H1 (cell line): Measurements from ENCODE around the gene CACNA1G. TPM values are rescaled to one million over a fixed set of nuclear protein-coding genes. Genes with fewer than 3 reads are reported as not detected.

Experiments used
- CTCF ChIA-PET: fragments of 300-600 bp; sonication (Branson Sonifier 250); formaldehyde crosslinking; loops from one replicate; lab custom pipeline; 2021; ENCODE audit not compliant: partially characterized antibody; lab: Charles Lee
- POLR2A ChIA-PET: fragments of 300-600 bp; sonication (Branson Sonifier 250); formaldehyde crosslinking; loops from one replicate; lab custom pipeline; 2021; ENCODE audit warnings: inconsistent platforms; ENCODE audit not compliant: partially characterized antibody; lab: Charles Lee
- DNase-seq, 2 experiments: peaks; one replicate each; pipeline versions ENCODE4 v3.0.0 to v3.0.0-alpha.2; 2010 to 2022; ENCODE audit warnings: low spot score in 2 of 2, low read depth in 1 of 2, mixed read lengths in 1 of 2
- FAIRE-seq: peaks from 2 replicates; lab custom pipeline; 2011; peaks lifted over from hg19 to GRCh38; lab: Jason Lieb, UNC
- H2AFZ ChIP-seq: 2 replicates; pipeline ENCODE4 v1.8.1; 2012; ENCODE audit warnings: low read length, inconsistent platforms
- H2AK5ac ChIP-seq: 2 replicates; pipeline ENCODE4 v1.6.1; 2013; ENCODE audit warnings: low read depth, low read length
- H2BK120ac ChIP-seq: replicated peaks from 2 replicates; pipeline ENCODE3; 2013; ENCODE audit warnings: low read depth, low read length, inconsistent platforms
- H2BK12ac ChIP-seq: 2 replicates; pipeline ENCODE4 v1.6.1; 2013; ENCODE audit warnings: low read depth, low read length
- H2BK15ac ChIP-seq: 2 replicates; pipeline ENCODE4 v1.6.1; 2013; ENCODE audit warnings: low read length
- H2BK20ac ChIP-seq: 2 replicates; pipeline ENCODE4 v1.6.1; 2013; ENCODE audit warnings: low read length
- H2BK5ac ChIP-seq: 2 replicates; pipeline ENCODE4 v1.6.1; 2013; ENCODE audit warnings: low read depth, low read length
- H3K14ac ChIP-seq: 2 replicates; pipeline ENCODE4 v1.6.1; 2013; ENCODE audit warnings: inconsistent platforms; ENCODE audit not compliant: insufficient read length
- H3K18ac ChIP-seq: 2 replicates; pipeline ENCODE4 v1.6.1; 2013; ENCODE audit warnings: low read length; ENCODE audit errors: extremely low read depth
- H3K23ac ChIP-seq: 2 replicates; pipeline ENCODE4 v1.6.1; 2013; ENCODE audit warnings: inconsistent platforms; ENCODE audit not compliant: insufficient read length
- H3K23me2 ChIP-seq: 2 replicates; pipeline ENCODE4 v1.6.1; 2013; ENCODE audit warnings: low read depth, low read length
- H3K27ac ChIP-seq: 2 replicates; pipeline ENCODE4 v1.6.1; 2011; ENCODE audit warnings: low read depth, low read length, inconsistent platforms
- H3K27me3 ChIP-seq, 4 experiments: replicated peaks in 1 of 4; 1 replicate in 1 of 4; 2 replicates in 3 of 4; pipeline versions ENCODE4 v1.6.1 to v1.8.1; 2011 to 2013; ENCODE audit warnings: low read length in 3 of 4, mild to moderate bottlenecking in 3 of 4, inconsistent platforms in 2 of 4, mixed read lengths in 2 of 4, moderate library complexity in 1 of 4; ENCODE audit not compliant: control insufficient read depth in 3 of 4, insufficient read depth in 3 of 4; ENCODE audit errors: extremely low read depth in 1 of 4
- H3K36me3 ChIP-seq, 4 experiments: 2 replicates each; pipeline versions ENCODE4 v1.6.1 to v1.8.1; 2011 to 2013; ENCODE audit warnings: mild to moderate bottlenecking in 4 of 4, low read length in 3 of 4, moderate library complexity in 2 of 4, control low read depth in 1 of 4, inconsistent platforms in 1 of 4; ENCODE audit not compliant: insufficient read depth in 4 of 4, control insufficient read depth in 2 of 4
- H3K4ac ChIP-seq: replicated peaks from 2 replicates; pipeline ENCODE3; 2013; ENCODE audit warnings: low read length, low read depth, mixed read lengths, inconsistent platforms; ENCODE audit not compliant: insufficient read length
- H3K4me1 ChIP-seq, 4 experiments: replicated peaks in 1 of 4; 1 replicate in 1 of 4; 2 replicates in 3 of 4; pipeline versions ENCODE4 v1.6.1 to v1.8.1; 2011 to 2013; ENCODE audit warnings: low read length in 3 of 4, inconsistent platforms in 2 of 4, mixed read lengths in 1 of 4; ENCODE audit not compliant: insufficient read depth in 4 of 4, control insufficient read depth in 3 of 4
- H3K4me2 ChIP-seq, 2 experiments: 2 replicates each; pipeline versions ENCODE4 v1.6.1 to v1.8.1; 2011 to 2013; ENCODE audit warnings: low read depth in 2 of 2, low read length in 2 of 2, control low read depth in 1 of 2, inconsistent platforms in 1 of 2, mild to moderate bottlenecking in 1 of 2; ENCODE audit not compliant: insufficient read depth in 1 of 2
- H3K4me3 ChIP-seq, 4 experiments: fragments of 200-600, 300-600 bp in 1 of 4; sonication (generic), shearing (Covaris generic), sonication (Bioruptor Twin) in 1 of 4; 2 replicates each; pipeline versions ENCODE4 v1.5.1 to v1.8.1; 2011 to 2016; ENCODE audit warnings: low read length in 4 of 4, low read depth in 3 of 4, control low read depth in 2 of 4, inconsistent platforms in 2 of 4, mild to moderate bottlenecking in 2 of 4, mixed read lengths in 1 of 4, moderate library complexity in 1 of 4; ENCODE audit not compliant: insufficient read depth in 2 of 4; ENCODE audit errors: extremely low read depth in 1 of 4
- H3K56ac ChIP-seq: replicated peaks from 2 replicates; pipeline ENCODE3; 2013; ENCODE audit warnings: low read depth, mild to moderate bottlenecking, mixed read lengths, low read length, inconsistent platforms; ENCODE audit not compliant: insufficient read length
- H3K79me1 ChIP-seq: 2 replicates; pipeline ENCODE4 v1.6.1; 2013; ENCODE audit warnings: low read depth, low read length, control low read depth
- H3K79me2 ChIP-seq, 2 experiments: 2 replicates each; pipeline versions ENCODE4 v1.6.1 to v1.8.1; 2012 to 2013; ENCODE audit warnings: low read length in 2 of 2, mild to moderate bottlenecking in 2 of 2, inconsistent platforms in 1 of 2; ENCODE audit not compliant: insufficient read depth in 2 of 2, control insufficient read depth in 1 of 2
- H3K9ac ChIP-seq, 4 experiments: replicated peaks in 1 of 4; 1 replicate in 1 of 4; 2 replicates in 3 of 4; pipeline versions ENCODE4 v1.6.1 to v1.8.1; 2011 to 2013; ENCODE audit warnings: low read depth in 3 of 4, low read length in 3 of 4, control low read depth in 2 of 4, mild to moderate bottlenecking in 2 of 4, moderate library complexity in 2 of 4, inconsistent platforms in 1 of 4; ENCODE audit errors: extremely low read depth in 1 of 4
- H3K9me3 ChIP-seq, 2 experiments: 2 replicates each; pipeline versions ENCODE4 v1.6.1 to v1.8.1; 2012 to 2013; ENCODE audit warnings: mild to moderate bottlenecking in 2 of 2, moderate library complexity in 2 of 2, control low read depth in 1 of 2, inconsistent platforms in 1 of 2, low read depth in 1 of 2, low read length in 1 of 2, mixed read lengths in 1 of 2; ENCODE audit not compliant: insufficient read depth in 2 of 2
- H4K20me1 ChIP-seq, 2 experiments: replicated peaks in 1 of 2; 2 replicates each; pipeline versions ENCODE3 to v1.8.1; 2011 to 2013; ENCODE audit warnings: inconsistent platforms in 2 of 2, low read length in 2 of 2, mild to moderate bottlenecking in 1 of 2; ENCODE audit not compliant: insufficient read depth in 2 of 2, control insufficient read depth in 1 of 2
- H4K5ac ChIP-seq: 2 replicates; pipeline ENCODE4 v1.6.1; 2013; ENCODE audit warnings: low read length, low read depth, mixed read lengths, inconsistent platforms; ENCODE audit not compliant: insufficient read length
- H4K8ac ChIP-seq: 2 replicates; pipeline ENCODE4 v1.8.0; 2013; ENCODE audit warnings: mild to moderate bottlenecking, moderate library complexity, low read length, inconsistent platforms; ENCODE audit not compliant: insufficient read depth; ENCODE audit errors: extremely low read depth
- H4K91ac ChIP-seq: replicated peaks from 2 replicates; pipeline ENCODE3; 2013; ENCODE audit warnings: low read length, mixed read lengths, inconsistent platforms; ENCODE audit not compliant: insufficient read length
- CHD1 ChIP-seq: IDR thresholded peaks from 2 replicates; pipeline ENCODE4 v1.6.1; 2012; ENCODE audit warnings: low read depth, low read length, improper control_type of control experiment
- CHD2 ChIP-seq: IDR thresholded peaks from 2 replicates; pipeline ENCODE4 v1.6.1; 2012; ENCODE audit warnings: low read length, improper control_type of control experiment
- GTF2F1 ChIP-seq: IDR thresholded peaks from 2 replicates; pipeline ENCODE4 v1.6.1; 2012; ENCODE audit warnings: low read depth, low read length, improper control_type of control experiment, borderline replicate concordance
- HDAC2 ChIP-seq, 2 experiments: fragments of 300-600 bp in 1 of 2; sonication (generic) in 1 of 2; IDR thresholded peaks; 2 replicates each; pipeline ENCODE4 v1.6.1; 2011 to 2012; ENCODE audit warnings: low read depth in 2 of 2, low read length in 2 of 2, mild to moderate bottlenecking in 2 of 2, moderate library complexity in 2 of 2, borderline replicate concordance in 1 of 2, inconsistent platforms in 1 of 2
- RAD21 ChIP-seq, 2 experiments: IDR thresholded peaks in 1 of 2; conservative IDR thresholded peaks in 1 of 2; 2 replicates each; pipeline ENCODE4 v1.6.1; 2011; ENCODE audit warnings: low read depth in 2 of 2, low read length in 2 of 2, improper control_type of control experiment in 1 of 2, inconsistent platforms in 1 of 2, mild to moderate bottlenecking in 1 of 2, moderate library complexity in 1 of 2
- RXRA ChIP-seq: IDR thresholded peaks from 2 replicates; pipeline ENCODE4 v1.6.1; 2011; ENCODE audit warnings: low read depth, mild to moderate bottlenecking, low read length, moderate library complexity; ENCODE audit not compliant: insufficient read depth
- SP1 ChIP-seq: IDR thresholded peaks from 2 replicates; pipeline ENCODE4 v1.6.1; 2011; ENCODE audit warnings: low read depth, low read length
- SRF ChIP-seq: IDR thresholded peaks from 2 replicates; pipeline ENCODE4 v1.6.1; 2011; ENCODE audit warnings: mild to moderate bottlenecking, low read depth, low read length, moderate library complexity
- TCF12 ChIP-seq: IDR thresholded peaks from 2 replicates; pipeline ENCODE4 v1.6.1; 2011; ENCODE audit warnings: low read depth, mild to moderate bottlenecking, low read length
- WGBS, 2 experiments: shearing (Covaris generic) in 1 of 2; methylation state at CpG; one replicate each; pipeline versions ENCODE4 v1.1.6 to v1.1.7; 2013 to 2015; ENCODE audit warnings: low lambda C conversion rate in 2 of 2, mixed read lengths in 2 of 2, inconsistent platforms in 1 of 2, low coverage in 1 of 2, missing lambda C conversion rate in 1 of 2; ENCODE audit not compliant: insufficient replicate concordance in 2 of 2, insufficient coverage in 1 of 2, insufficient read length in 1 of 2; ENCODE audit errors: extremely low coverage in 1 of 2, missing lambda C conversion rate in 1 of 2; 5-methylcytosine and 5-hydroxymethylcytosine counted together
- polyA plus RNA-seq, 7 experiments: library from polyadenylated mRNA; depleted of rRNA in 3 of 7; stranded (reverse) in 5 of 7; unstranded in 2 of 7; fragments of >200 nt in 5 of 7; fragments of 200-250 nt in 2 of 7; gene quantifications; 1 replicate in 5 of 7; 2 replicates in 1 of 7; 4 replicates in 1 of 7; pipeline versions ENCODE4 v1.2.1 to v1.2.3, GENCODE V29; 2011 to 2013; ENCODE audit warnings: missing spikeins in 2 of 7, mixed read lengths in 2 of 7
- total RNA-seq: library from RNA; stranded (reverse); fragmentation: NEBNext Ultra II Directional; extraction: Animal tissue kit (Norgen Biotek cat#: 25700); gene quantifications from 2 replicates; pipeline ENCODE4 v1.2.1, GENCODE V29; 2021
- TF ChIP-seq, protein P1 (sequence below): IDR thresholded peaks from 2 replicates; pipeline ENCODE4 v1.6.1; 2012; ENCODE audit warnings: inconsistent platforms

Gene CACNA1G
- total and polyA plus RNA-seq, 2 of the 8 experiments (the other 6 are each of a cell fraction or from before 2014, with no cell fraction given): 2.9 to 4.9 TPM

GRCh38 chr17:50602836-50603235 lies 42.3 kb downstream of the CACNA1G start:
- FAIRE-seq (no peak), DNase-seq (no peak)
- H3K79me1 ChIP-seq: no peaks in the 10 kb centered on the region
- H3K4ac ChIP-seq: no peak overlapping the region
- no peak overlapping the region for H3K27ac ChIP-seq
- H3K9ac ChIP-seq: no peak overlapping the region
- no peak overlapping the region for H3K14ac ChIP-seq
- H3K4me3 ChIP-seq: no peak overlapping the region
- H3K18ac ChIP-seq: no peak overlapping the region
- H2AK5ac ChIP-seq: no peak overlapping the region
- H3K27me3 ChIP-seq: no peaks in the 10 kb centered on the region
- no peak overlapping the region for H3K23ac ChIP-seq
- no peak overlapping the region; the same call in 1 of the 2 replicates for H4K8ac ChIP-seq
- ChIA-PET CTCF (interaction anchor here (0.6 to 19.7 kb wide), 15 partner anchors 9 to 100 kb away, joined by 3 to 300 read pairs (median 5); partner anchors contain the start of genes ABCC3, EPN3 and SPATA20), POLR2A (no interaction called here)
- peaks cover 0 to 10% (median 1%) of the 10 kb centered on the region in 4 experiments; a peak in 5 of 7 replicates for H3K4me1 ChIP-seq
- no peak overlapping the region for H2BK20ac ChIP-seq
- H2BK15ac ChIP-seq: no peak overlapping the region
- no peaks in the 10 kb centered on the region for H3K23me2 ChIP-seq
- no peaks in the 10 kb centered on the region for H3K36me3 ChIP-seq
- no peak overlapping the region for H3K56ac ChIP-seq
- no peak overlapping the region for H4K5ac ChIP-seq
- H3K79me2 ChIP-seq: no peaks in the 10 kb centered on the region
- no peak overlapping the region for H3K4me2 ChIP-seq
- no peak overlapping the region for H2BK120ac ChIP-seq
- H2AFZ ChIP-seq: no peak overlapping the region
- H2BK5ac ChIP-seq: no peak overlapping the region
- no peak overlapping the region for H4K91ac ChIP-seq
- WGBS, 2 experiments: 93% methylated on average over 17 of the region's 18 CpGs; no CpG with 5 or more reads in 1 of the 2 experiments
- no peaks in the 10 kb centered on the region for H3K9me3 ChIP-seq
- no peaks in the 10 kb centered on the region for H4K20me1 ChIP-seq
- H2BK12ac ChIP-seq: no peak overlapping the region
- TF ChIP-seq HDAC2 (IDR thresholded peaks at IDR 0.05; ENCODE audit: borderline replicate concordance in 1 of 2, low read depth in 2 of 2, low read length in 2 of 2) (no peak), GTF2F1 (no peak), SRF (no peak), TCF12 (no peak), CHD1 (no peak), SP1 (no peak), RAD21 (IDR thresholded peaks at IDR 0.05 in 1 of 2, conservative IDR thresholded peaks at IDR 0.05 in 1 of 2; ENCODE audit: low read depth in 2 of 2, low read length in 2 of 2) (no peak), CHD2 (no peak), RXRA (no peak)
- TF ChIP-seq, protein P1, sequence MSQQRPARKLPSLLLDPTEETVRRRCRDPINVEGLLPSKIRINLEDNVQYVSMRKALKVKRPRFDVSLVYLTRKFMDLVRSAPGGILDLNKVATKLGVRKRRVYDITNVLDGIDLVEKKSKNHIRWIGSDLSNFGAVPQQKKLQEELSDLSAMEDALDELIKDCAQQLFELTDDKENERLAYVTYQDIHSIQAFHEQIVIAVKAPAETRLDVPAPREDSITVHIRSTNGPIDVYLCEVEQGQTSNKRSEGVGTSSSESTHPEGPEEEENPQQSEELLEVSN: no peak
